Fibroblast of skin of abdomen (primary cell): ENCODE results near the gene ZDHHC14.

ENCODE experiments used
- DNase-seq: peaks from one replicate; pipeline ENCODE4 v3.0.0-alpha.2; 2013

The ZDHHC14 gene

DNA sequence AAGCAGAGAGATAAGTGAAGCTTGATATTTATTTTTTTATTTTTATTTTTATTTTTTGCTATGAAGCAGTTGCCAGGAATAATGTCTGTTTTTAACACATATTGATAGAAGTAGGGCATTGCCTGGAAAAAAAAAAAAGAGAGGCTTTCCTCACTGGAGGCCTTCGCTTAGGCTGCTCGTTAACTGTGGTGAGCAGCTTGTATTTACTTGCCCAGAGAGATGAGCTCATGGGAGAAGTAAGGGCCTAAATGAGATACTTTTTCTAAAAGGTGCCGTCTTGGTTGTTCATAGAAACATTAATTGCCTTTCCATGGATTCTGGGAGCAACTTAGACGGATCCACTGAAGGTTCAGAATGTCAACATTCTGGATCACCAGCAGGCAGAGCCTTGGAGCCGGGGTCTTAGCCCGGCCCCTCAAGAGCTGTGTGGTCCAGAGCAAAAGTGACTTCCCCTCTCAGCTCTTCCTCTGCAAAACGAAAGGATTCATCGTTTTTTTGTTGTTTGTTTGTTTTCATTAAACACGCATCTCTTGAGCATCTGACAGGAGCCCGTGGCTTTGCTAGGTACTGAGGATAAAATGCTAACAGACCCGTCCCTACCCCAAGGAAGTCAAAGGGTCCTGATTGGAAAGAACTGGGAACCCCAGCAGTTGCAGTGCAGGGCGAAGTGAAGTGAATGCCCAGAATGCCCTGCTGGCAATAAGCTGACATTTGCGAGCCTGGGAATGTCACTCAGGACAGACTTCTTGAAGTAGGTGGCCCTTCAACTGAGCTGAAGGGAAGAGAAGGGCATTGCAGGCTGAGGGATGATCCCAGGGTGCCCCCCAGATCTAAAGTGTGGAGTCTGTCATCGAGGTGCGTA is 138.5 kb downstream of the ZDHHC14 start:
- DNase-seq = no peak

DNA sequence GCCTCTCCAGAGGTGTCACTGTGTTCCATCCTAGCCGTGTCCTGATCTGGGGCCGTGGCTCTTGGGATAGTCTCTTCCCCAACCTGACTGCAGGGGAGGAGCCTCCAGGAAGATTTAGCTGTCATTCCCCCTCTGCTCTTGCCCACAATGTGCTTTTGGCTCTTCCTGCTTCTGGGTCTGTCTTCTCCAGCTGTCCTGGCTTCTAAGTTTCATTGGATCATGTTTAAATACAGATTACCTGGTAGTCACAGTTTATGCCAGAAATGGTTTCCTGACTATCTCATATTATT is 139.1 kb downstream of the ZDHHC14 start:
- no peak for DNase-seq

DNA sequence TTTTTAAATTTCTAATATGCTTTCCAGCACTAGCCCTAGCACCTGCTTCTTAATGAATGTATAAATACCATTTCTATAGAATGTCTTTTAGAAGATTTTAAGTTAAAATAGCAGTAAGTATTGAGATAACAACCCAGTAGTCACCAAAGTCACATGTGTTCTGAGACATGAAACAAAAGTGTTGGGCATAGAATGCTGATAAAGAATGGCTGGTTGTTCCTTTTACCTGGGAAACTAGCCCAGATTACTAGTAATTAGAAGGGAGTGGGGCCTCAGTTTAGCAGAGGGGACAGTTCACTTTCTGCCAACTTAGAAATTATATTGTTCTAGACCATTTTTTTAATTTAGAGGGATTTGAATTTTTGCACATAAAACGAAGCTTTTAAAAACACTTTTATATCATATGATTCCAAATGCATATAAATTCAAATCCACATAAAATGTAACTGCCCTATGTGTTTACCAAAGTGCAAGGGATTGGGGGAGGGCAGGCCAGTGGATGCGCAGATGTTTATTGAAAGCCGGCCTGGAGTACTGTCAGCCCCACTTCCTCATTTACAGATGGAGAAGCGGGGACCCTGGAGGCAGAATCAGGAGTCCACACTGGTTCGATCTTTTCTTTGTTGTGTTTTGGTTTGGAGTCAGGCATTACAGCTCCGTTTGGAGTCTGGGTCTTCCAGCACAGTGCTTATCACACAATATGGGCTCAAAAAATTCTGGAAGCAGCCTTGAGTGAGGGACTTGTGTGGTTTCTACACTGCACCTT is 139.8 kb downstream of the ZDHHC14 start:
- no peak for DNase-seq

GRCh38 chr6:157521362-157522335 is 140.7 kb downstream of the ZDHHC14 start:
- no peak for DNase-seq

DNA sequence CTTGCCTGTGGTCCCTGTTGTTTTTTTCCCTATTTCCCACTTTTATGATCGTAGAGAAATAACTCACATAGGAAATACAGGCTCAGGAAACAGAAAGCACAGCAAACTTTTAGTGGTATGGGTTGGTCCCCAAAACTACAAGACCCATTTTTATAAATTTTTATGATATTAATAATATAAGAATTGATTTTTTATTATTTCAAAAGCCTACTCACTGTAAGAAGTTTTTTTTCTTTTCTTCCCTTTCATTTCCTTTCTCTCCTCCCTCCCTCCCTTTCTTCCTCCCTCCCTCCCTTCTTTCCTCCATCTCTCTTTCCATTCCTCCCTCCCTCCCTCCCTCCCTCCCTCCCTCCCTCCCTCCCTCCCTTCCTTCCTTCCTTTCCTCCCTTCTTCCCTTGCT is 141.5 kb downstream of the ZDHHC14 start:
- DNase-seq = no peak

GRCh38 chr6:157524735-157525134 is 143.7 kb downstream of the ZDHHC14 start:
- DNase-seq = no peak

- no peak for DNase-seq
Observed at GRCh38 chr6:157525292-157525889, 144.4 kb downstream of the ZDHHC14 start.

DNA sequence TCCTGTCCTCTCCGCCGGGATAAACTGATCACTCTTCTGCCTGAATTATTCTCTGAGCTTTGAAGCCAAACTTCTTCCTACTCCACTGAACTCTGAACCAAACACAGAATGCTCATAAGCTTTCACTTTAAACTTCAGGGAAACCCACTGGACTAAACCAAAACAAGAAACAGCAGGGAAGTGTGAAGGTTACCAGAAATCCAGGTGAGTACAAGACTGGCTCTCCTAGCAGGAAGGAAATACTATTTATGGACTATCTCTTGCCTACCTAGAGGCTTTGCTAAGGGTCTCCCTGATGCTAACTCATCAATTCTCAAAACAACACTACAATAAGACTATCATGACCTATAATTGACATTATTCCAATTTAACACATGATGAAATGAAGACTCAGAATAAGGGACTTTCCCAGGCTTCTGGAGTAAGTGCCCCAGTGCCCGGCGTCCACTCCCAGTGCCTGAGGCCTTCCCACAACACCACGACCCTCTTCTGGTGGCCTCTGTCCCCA is 145.0 kb downstream of the ZDHHC14 start:
- no peak for DNase-seq

GRCh38 chr6:157527471-157527907 is 146.5 kb downstream of the ZDHHC14 start:
- no peak for DNase-seq

DNA sequence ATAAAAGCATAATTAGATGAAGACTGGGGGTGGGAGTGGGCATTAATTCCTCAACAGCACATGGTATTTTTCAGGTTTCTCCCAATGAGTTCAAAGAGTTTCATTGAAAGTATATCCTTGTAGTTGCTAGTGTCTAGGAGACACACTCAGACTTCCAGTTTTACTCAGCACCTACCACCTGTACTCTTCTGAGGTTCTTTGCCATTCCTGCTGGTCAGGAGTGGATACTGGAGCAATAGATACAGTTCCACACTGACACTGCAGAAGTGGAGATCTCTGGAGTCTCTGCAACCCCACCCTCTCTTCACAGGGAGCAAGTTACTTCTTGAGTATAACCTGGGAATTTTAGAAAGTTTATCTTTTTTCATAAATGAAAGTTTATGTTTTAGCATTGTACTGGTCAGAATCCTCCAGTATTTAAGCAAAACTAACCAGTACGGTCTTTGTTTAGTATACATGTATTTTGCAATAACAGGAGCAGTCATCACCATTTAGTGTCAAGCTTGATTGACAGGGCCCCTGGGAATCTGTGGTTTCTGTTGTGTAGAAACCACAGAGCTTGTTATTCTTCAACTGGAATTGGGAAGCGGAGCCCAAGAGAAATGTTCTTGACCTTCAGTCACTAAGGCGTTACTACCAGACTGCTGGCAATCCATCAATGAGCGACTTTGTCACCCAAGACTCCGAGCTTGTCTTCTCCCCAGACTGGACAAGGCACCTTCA is 148.1 kb downstream of the ZDHHC14 start:
- peak; percentile 47 for DNase-seq

DNA sequence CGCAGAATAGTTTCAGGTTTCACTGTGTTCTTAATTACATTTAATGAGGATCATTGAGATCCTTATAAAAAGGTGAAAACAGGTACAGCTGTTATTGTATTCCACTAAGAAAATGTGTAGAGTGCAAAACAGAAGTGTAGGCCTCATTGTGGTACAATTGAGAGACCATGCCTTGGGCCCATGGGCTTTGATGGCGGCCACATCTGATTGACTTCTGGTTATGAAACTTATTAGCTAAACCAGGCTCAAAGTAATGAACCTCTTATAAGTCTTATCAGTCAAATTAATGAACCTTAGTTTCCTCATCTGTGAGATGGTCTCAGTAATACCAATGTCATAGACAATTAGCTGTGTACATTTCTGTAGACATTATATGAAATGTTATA is 148.7 kb downstream of the ZDHHC14 start:
- DNase-seq = no peak

- no peak for DNase-seq
Observed at GRCh38 chr6:157530126-157530525, 149.1 kb downstream of the ZDHHC14 start.

DNA sequence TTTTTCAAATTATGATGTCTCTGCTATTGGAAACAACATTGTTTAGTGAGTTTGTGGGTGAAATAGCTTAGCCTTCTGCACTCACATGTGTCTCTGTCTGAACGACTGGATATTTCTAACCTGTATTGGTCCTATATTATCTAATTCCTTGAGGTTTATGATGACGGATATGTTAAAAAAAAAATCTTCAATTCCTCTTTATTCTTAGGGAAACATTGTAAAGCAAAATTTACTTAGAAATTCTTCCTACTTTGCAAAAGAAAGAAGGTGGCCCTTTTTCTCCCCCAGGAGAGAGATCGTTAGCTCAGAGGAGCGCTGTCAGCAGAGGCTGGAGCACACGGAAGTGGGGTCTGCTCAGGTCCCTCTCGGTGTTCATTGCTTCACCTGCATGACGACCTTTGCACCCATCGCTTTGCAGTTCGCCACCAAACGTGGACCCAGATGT is 149.8 kb downstream of the ZDHHC14 start:
- no peak for DNase-seq

- no peak for DNase-seq
Observed at GRCh38 chr6:157531169-157531985, 150.4 kb downstream of the ZDHHC14 start.

- DNase-seq = no peak
Observed at GRCh38 chr6:157531986-157532365, 151.0 kb downstream of the ZDHHC14 start.

DNA sequence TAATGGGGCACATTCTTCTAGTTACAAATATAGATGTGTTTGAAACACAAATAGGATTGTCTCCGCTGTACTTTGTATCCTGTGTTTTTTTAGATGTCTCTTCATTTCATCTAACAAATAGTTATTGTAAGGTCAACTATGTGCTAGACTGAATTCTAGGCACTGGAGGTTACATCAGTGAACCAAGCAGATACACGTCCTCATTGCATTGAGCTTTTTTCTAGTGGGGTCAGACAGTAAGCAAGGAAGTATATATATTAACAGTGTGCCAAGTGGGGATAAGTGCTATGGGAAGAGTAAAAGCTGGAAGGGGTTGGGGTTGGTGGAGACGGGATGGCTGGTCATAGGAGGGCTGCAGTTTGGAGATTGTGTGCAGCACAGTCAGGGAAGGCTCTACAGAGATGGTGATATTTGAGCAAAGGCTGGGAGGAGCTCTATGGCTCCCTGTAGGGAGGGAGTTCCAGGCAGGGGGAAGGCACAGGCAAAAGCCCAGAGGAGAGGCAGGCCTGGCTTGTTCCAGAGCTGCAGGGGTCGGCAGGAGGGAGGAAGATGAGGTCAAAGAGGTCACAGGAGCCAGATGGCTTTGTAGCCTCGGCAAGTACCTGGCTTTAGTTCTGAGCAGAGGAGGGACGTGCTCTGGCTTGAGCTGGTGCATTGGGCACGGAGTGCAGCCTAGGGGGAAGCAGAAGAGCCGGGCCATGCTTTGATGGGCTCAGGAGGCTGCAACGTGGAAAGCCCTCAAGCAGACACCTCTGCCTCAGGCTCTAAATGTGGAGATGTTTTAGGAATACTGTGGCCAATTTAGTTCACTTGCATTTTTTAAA is 152.3 kb downstream of the ZDHHC14 start:
- no peak for DNase-seq

GRCh38 chr6:157534134-157534871 is 153.3 kb downstream of the ZDHHC14 start:
- no peak for DNase-seq

GRCh38 chr6:157534977-157535339 is 154.0 kb downstream of the ZDHHC14 start:
- no peak for DNase-seq
